ENCODE data around the gene ZYX.
"Not testable (repeated sequence)": the region's sequence is repeated elsewhere in the genome, so short reads cannot be mapped to it uniquely, and the experiment has no call there.

Gene ZYX

GRCh38 chr7:143387156-143387975 is 6.2 kb downstream of the ZYX start:
- Histone ChIP-seq H3K9me3 (ENCODE audit: control insufficient read depth, low read length) (no peaks in the 10 kb centered on the region), H3K4me3 (ENCODE audit: extremely low read depth, insufficient read depth, low read length, poor library complexity, severe bottlenecking) (no peak overlapping the region), H3K4me1 (ENCODE audit: control insufficient read depth, insufficient read depth, low read length, poor library complexity, severe bottlenecking) (peaks cover 79% of the 10 kb centered on the region), H3K36me3 (ENCODE audit: control insufficient read depth, insufficient read depth, low read length) (peaks cover 99% of the 10 kb centered on the region), H3K27ac (ENCODE audit: low read depth, low read length, severe bottlenecking) (no peak overlapping the region)
- WGBS, 2 experiments (ENCODE audit: insufficient coverage in 2 of 2) = 90 to 94% methylated on average over 13 to 17 of the region's 23 CpGs

GRCh38 chr7:143388051-143388450 is 6.9 kb downstream of the ZYX start:
- peaks cover 93% of the 10 kb centered on the region for H3K36me3 ChIP-seq (ENCODE audit: control insufficient read depth, insufficient read depth, low read length)
- 89 to 94% methylated on average over 9 of the region's 10 CpGs for WGBS, 2 experiments (ENCODE audit: insufficient coverage in 2 of 2)

GRCh38 chr7:143388491-143389101 is 7.5 kb downstream of the ZYX start:
- no peak overlapping the region for H3K27ac ChIP-seq (ENCODE audit: low read depth, low read length, severe bottlenecking)
- no peaks in the 10 kb centered on the region for H3K9me3 ChIP-seq (ENCODE audit: control insufficient read depth, low read length)
- peaks cover 88% of the 10 kb centered on the region for H3K36me3 ChIP-seq (ENCODE audit: control insufficient read depth, insufficient read depth, low read length)
- peaks cover 68% of the 10 kb centered on the region for H3K4me1 ChIP-seq (ENCODE audit: control insufficient read depth, insufficient read depth, low read length, poor library complexity, severe bottlenecking)
- 95 to 96% methylated on average over 25 to 28 of the region's 28 CpGs for WGBS, 2 experiments (ENCODE audit: insufficient coverage in 2 of 2)
- H3K4me3 ChIP-seq (ENCODE audit: extremely low read depth, insufficient read depth, low read length, poor library complexity, severe bottlenecking) = no peak overlapping the region

More at GRCh38 chr7:143388051-143388450, 6.9 kb downstream of the ZYX start:
- no peaks in the 10 kb centered on the region for H3K9me3 ChIP-seq (ENCODE audit: control insufficient read depth, low read length)
- no peak overlapping the region for H3K27ac ChIP-seq (ENCODE audit: low read depth, low read length, severe bottlenecking)
- H3K4me1 ChIP-seq (ENCODE audit: control insufficient read depth, insufficient read depth, low read length, poor library complexity, severe bottlenecking) = peaks cover 72% of the 10 kb centered on the region
- H3K4me3 ChIP-seq (ENCODE audit: extremely low read depth, insufficient read depth, low read length, poor library complexity, severe bottlenecking) = no peak overlapping the region

GRCh38 chr7:143389316-143390103 is 8.4 kb downstream of the ZYX start:
- H3K4me1 ChIP-seq (ENCODE audit: control insufficient read depth, insufficient read depth, low read length, poor library complexity, severe bottlenecking) = peaks cover 61% of the 10 kb centered on the region
- no peak overlapping the region for H3K4me3 ChIP-seq (ENCODE audit: extremely low read depth, insufficient read depth, low read length, poor library complexity, severe bottlenecking)
- no peaks in the 10 kb centered on the region for H3K9me3 ChIP-seq (ENCODE audit: control insufficient read depth, low read length)
- 92 to 96% methylated on average over 13 of the region's 15 CpGs for WGBS, 2 experiments (ENCODE audit: insufficient coverage in 2 of 2)
- H3K27ac ChIP-seq (ENCODE audit: low read depth, low read length, severe bottlenecking) = no peak overlapping the region
- H3K36me3 ChIP-seq (ENCODE audit: control insufficient read depth, insufficient read depth, low read length) = peaks cover 78% of the 10 kb centered on the region

GRCh38 chr7:143390104-143390772 is 9.1 kb downstream of the ZYX start:
- peaks cover 71% of the 10 kb centered on the region for H3K36me3 ChIP-seq (ENCODE audit: control insufficient read depth, insufficient read depth, low read length)
- H3K9me3 ChIP-seq (ENCODE audit: control insufficient read depth, low read length) = no peaks in the 10 kb centered on the region
- H3K4me3 ChIP-seq (ENCODE audit: extremely low read depth, insufficient read depth, low read length, poor library complexity, severe bottlenecking) = no peak overlapping the region
- 90 to 92% methylated on average over 6 to 9 of the region's 10 CpGs for WGBS, 2 experiments (ENCODE audit: insufficient coverage in 2 of 2)
- no peak overlapping the region for H3K27ac ChIP-seq (ENCODE audit: low read depth, low read length, severe bottlenecking)
- peaks cover 54% of the 10 kb centered on the region for H3K4me1 ChIP-seq (ENCODE audit: control insufficient read depth, insufficient read depth, low read length, poor library complexity, severe bottlenecking)

GRCh38 chr7:143390773-143391317 is 9.7 kb downstream of the ZYX start:
- peaks cover 52% of the 10 kb centered on the region for H3K4me1 ChIP-seq (ENCODE audit: control insufficient read depth, insufficient read depth, low read length, poor library complexity, severe bottlenecking)
- H3K27ac ChIP-seq (ENCODE audit: low read depth, low read length, severe bottlenecking) = no peak overlapping the region
- peaks cover 65% of the 10 kb centered on the region for H3K36me3 ChIP-seq (ENCODE audit: control insufficient read depth, insufficient read depth, low read length)
- H3K4me3 ChIP-seq (ENCODE audit: extremely low read depth, insufficient read depth, low read length, poor library complexity, severe bottlenecking) = no peak overlapping the region
- no peaks in the 10 kb centered on the region for H3K9me3 ChIP-seq (ENCODE audit: control insufficient read depth, low read length)
- WGBS, 2 experiments (ENCODE audit: insufficient coverage in 2 of 2) = 93 to 98% methylated on average over 5 to 8 of the region's 9 CpGs

GRCh38 chr7:143391462-143392404 is 10.6 kb downstream of the ZYX start:
- Histone ChIP-seq H3K9me3 (ENCODE audit: control insufficient read depth, low read length) (no peaks in the 10 kb centered on the region), H3K4me1 (ENCODE audit: control insufficient read depth, insufficient read depth, low read length, poor library complexity, severe bottlenecking) (peaks cover 44% of the 10 kb centered on the region)

GRCh38 chr7:143392427-143392826 is 11.3 kb downstream of the ZYX start:
- Histone ChIP-seq H3K27ac (ENCODE audit: low read depth, low read length, severe bottlenecking) (peak overlapping the region; percentile 49), H3K4me1 (ENCODE audit: control insufficient read depth, insufficient read depth, low read length, poor library complexity, severe bottlenecking) (peaks cover 37% of the 10 kb centered on the region), H3K36me3 (ENCODE audit: control insufficient read depth, insufficient read depth, low read length) (peaks cover 50% of the 10 kb centered on the region)
- 77 to 94% methylated on average over 3 to 6 of the region's 8 CpGs for WGBS, 2 experiments (ENCODE audit: insufficient coverage in 2 of 2)
- not testable (repeated sequence) for H3K4me3 ChIP-seq (ENCODE audit: extremely low read depth, insufficient read depth, low read length, poor library complexity, severe bottlenecking); H3K9me3 ChIP-seq (ENCODE audit: control insufficient read depth, low read length)

More at GRCh38 chr7:143391462-143392404, 10.6 kb downstream of the ZYX start:
- Histone ChIP-seq H3K36me3 (ENCODE audit: control insufficient read depth, insufficient read depth, low read length) (peaks cover 56% of the 10 kb centered on the region), H3K27ac (ENCODE audit: low read depth, low read length, severe bottlenecking) (peak overlapping the region; percentile 49), H3K4me3 (ENCODE audit: extremely low read depth, insufficient read depth, low read length, poor library complexity, severe bottlenecking) (no peak overlapping the region)
- 89 to 94% methylated on average over 21 to 24 of the region's 24 CpGs for WGBS, 2 experiments (ENCODE audit: insufficient coverage in 2 of 2)

GRCh38 chr7:143392875-143393266 is 11.7 kb downstream of the ZYX start:
- Histone ChIP-seq H3K36me3 (ENCODE audit: control insufficient read depth, insufficient read depth, low read length) (peaks cover 45% of the 10 kb centered on the region), H3K9me3 (ENCODE audit: control insufficient read depth, low read length) (no peaks in the 10 kb centered on the region), H3K4me3 (ENCODE audit: extremely low read depth, insufficient read depth, low read length, poor library complexity, severe bottlenecking) (no peak overlapping the region), H3K4me1 (ENCODE audit: control insufficient read depth, insufficient read depth, low read length, poor library complexity, severe bottlenecking) (peaks cover 34% of the 10 kb centered on the region), H3K27ac (ENCODE audit: low read depth, low read length, severe bottlenecking) (no peak overlapping the region)
- 95 to 98% methylated on average over 6 of the region's 6 CpGs for WGBS, 2 experiments (ENCODE audit: insufficient coverage in 2 of 2)
